SH-SY5Y (cell line): ENCODE results near the gene SFTPB.

Experiments
- GATA2 ChIP-seq: IDR thresholded peaks from 2 replicates; pipeline ENCODE4 v1.6.1; 2011; ENCODE audit warnings: mild to moderate bottlenecking, low read depth, low read length
- GATA3 ChIP-seq: IDR thresholded peaks from 2 replicates; pipeline ENCODE4 v1.6.1; 2011; ENCODE audit warnings: low read depth, mild to moderate bottlenecking, low read length, moderate library complexity

The SFTPB gene

DNA sequence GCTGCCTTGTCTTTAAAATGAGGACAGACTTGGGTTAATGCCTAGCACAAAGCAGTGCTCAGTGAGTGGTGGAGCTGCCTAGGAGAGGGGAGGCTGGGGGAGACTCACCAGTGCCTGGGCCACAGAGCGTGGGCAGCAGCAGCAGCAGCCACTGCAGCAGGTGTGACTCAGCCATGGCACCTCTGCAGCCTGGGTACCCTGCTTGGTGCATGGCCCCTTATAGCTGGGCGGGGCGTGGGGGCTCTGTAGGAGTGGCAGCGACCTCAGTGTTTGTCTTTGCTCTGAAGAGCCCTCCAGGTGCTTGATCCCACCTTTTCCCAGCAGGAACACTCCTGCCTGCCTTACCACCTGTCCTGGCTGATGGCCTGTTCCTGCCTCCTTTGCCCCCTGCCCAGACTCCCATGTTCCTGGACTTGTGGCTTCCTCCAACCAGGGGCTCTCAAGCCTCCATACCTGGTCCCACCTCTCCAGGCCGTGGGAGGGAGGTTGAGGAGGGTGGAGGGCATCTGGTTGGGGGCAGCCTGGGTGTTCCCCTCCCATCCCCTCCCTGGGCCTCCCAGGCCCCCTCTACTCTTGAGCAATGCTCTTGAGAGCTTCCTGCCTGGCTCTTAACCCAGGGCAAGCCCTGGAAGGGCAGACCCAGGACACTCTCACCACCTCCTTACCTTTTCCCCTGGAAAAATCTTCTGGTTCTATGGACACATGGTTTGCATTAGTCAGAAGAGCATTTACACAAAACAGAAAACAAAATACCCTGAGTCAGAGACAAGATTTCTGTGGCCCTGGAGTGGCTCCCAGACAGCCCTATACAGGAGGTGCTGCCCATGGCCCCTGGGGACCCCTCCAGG, at the start of gene SFTPB:
Gene SFTPB (minus strand): TSS at position 191 of the 848 bp plus-strand sequence. CDS start 16 bp downstream, at position 175.
- TF ChIP-seq GATA2 (no peak), GATA3 (no peak)

DNA sequence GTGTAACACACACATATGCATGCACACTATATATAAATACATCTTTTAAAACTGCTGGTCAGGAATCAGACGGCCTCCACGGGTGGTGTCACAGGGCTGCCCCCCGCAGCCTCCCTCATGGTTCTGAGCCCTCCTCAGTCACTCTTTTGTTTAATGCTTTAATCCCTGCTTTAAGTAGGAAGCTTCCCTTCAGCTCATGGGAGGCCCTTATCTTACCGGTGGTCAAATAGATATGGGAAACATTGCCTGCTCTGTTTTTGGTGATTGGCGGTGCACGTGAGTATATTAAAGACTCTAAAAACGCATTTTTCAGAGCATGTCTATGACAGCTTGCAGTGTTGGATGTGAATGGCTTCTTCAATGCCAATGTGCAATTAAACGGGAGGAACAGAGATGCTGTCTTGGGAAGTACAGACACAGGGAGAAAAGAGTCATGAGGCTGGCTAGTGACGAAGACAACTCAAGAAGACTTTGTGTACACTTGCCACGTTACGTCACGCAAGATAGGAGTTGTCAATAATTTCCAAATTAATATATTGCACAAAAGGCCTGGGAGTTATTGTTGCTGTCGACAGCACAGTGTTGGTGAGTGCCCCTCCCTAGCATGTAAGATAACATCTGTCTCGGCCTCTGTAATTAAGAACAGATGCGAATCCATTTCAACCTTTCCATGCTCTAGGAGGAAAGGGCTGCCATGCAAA, 49.5 kb upstream of the SFTPB start:
- TF ChIP-seq GATA3 (peak; percentile 87), GATA2 (peak; percentile 96)

DNA sequence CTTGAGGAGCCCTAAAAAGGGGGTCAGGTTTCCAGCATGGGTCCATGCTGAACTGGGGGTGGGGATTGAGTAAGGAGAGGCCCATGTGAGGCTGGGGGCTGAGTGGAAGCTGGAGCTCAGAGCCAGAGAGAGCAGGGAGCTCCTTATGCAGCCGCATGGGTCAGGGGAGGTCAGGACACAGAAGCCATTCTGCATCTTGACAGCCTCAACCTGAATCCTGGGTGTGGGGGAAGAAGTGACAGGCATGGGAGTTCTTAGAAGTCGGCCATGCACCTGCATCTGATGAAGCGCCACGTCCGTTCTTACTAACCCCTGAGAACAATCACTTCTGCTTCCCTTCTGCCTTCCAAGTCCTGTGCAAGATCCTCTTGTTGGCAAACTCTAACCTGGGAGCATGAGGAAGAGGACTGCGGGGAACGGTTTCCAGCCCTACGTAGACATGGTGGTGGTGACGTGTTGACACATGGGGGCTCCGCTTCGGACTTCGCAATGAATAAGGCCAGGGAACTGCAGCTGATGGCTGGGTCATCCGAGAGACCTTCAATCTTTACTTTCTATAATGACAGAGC, 48.4 kb upstream of the SFTPB start:
- TF ChIP-seq GATA2 (no peak), GATA3 (no peak)

DNA sequence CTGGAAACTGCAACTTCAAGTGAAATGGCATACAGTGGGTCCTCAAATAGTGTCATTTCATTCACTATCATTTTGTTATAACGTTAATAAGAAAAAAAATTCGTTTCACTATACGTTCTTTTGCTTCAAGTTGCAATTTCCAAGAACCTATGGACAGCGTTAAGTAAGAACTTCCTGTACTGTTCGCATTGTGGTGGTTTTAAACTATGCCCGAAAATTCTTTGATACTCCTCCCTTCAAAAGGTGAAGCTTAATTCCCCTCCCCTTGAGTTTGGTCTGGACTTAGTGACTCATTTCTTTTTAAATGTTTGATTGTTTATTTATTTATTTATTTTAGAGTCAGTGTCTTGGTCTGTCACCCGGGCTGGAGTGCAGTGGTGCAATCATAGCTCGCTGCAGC, 46.8 kb upstream of the SFTPB start:
- TF ChIP-seq GATA3 (no peak), GATA2 (no peak)

DNA sequence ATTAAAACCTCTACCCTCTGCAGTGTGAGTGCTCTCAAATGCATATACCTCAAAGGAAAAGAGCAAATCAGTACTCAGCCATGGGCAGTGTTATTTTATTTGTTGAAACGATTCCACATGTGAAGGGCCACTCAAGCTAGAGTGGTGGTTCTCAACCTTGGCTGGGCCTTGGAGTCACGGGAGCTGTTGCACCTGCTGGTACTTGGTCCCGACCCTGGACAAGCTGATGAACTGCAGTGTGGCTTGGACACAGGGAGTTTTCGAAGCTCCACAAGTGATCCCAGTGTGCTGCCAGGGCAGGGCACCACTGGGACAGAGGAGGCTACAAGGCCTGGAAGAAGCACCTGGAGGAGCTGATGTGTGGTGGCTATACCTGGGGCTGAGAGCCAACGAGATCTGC, 45.8 kb upstream of the SFTPB start:
- TF ChIP-seq GATA3 (no peak), GATA2 (no peak)

DNA sequence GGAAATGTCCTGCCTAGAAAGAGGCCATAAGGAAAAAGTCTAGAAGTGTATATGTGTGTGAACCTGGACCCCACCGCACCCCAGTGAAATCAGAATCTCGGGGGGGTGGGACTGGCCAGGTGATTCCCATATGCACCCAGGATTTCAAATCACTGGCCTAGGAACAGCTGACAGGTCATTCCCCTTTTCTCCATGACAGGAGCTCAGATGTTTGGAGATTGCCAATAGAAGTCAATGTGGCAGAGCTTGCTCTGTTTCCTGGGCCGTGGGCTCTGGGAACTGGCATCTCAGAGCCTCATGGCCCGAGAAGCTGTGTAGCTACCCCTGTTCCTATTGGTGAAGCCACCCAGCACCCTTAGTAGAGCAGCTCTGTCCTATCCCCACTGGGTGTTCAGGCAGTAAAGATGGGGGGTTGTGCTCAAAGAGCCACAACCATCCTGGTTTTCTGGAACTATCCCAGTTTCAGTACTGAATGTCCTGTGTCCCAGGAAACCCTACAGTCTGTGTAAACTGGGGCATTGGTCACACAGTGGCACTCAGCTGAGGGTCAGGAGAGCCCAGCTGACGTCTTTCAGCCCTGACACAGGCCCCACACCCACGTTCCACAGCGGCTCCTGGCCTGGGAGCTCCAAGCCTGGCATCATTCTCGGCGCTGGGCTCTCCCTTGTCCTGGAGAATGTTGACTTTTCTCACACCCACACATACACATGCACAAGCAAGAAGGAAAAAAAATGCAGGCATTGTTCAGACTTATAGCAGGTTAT, 45.0 kb upstream of the SFTPB start:
- no peak for TF ChIP-seq GATA3
- no peak for TF ChIP-seq GATA2

DNA sequence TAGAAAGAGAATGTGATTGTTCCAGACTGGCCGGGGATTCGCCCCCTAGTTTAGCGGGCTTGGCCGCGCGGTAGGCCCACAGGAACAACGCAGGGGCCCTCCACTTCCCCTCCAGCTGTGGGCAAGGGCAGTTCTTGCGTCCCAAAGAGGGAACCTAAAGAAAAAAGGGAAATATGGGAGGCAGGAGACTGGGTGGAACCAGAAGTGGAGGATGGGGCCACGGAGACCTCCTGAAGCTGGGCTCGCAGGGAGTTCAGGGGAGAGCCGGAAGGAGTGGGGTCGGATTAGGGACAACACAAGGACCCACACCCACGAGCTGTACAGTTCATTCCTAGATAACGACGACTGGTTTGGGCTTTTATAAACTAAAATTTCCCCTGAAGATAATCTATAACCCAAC, 44.3 kb upstream of the SFTPB start:
- TF ChIP-seq GATA2 = no peak
- TF ChIP-seq GATA3 = no peak

DNA sequence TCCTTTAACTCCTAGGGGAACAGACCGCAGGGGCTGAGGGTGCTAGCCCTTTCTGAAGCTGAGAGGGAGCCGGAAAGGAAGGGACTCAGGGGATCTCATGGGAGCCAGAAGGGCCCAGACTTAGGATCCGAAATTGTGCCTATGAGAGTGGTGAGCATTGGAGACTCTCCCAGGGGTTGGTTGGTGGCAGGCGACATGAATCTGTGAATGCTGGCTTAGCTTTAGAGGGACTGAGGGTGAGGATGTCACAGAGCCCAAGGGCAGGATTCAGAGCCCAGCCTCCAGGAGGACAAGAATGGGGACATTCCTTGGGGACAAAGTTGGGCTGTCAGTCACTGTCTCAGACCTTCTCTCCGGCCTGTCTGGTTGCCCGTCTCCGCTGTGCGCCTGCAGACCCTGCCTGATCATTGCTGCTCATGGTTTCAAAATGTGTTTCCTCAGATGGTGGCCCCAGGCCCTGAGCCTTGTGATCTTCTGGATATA, 43.6 kb upstream of the SFTPB start:
- TF ChIP-seq GATA2 (no peak), GATA3 (no peak)

DNA sequence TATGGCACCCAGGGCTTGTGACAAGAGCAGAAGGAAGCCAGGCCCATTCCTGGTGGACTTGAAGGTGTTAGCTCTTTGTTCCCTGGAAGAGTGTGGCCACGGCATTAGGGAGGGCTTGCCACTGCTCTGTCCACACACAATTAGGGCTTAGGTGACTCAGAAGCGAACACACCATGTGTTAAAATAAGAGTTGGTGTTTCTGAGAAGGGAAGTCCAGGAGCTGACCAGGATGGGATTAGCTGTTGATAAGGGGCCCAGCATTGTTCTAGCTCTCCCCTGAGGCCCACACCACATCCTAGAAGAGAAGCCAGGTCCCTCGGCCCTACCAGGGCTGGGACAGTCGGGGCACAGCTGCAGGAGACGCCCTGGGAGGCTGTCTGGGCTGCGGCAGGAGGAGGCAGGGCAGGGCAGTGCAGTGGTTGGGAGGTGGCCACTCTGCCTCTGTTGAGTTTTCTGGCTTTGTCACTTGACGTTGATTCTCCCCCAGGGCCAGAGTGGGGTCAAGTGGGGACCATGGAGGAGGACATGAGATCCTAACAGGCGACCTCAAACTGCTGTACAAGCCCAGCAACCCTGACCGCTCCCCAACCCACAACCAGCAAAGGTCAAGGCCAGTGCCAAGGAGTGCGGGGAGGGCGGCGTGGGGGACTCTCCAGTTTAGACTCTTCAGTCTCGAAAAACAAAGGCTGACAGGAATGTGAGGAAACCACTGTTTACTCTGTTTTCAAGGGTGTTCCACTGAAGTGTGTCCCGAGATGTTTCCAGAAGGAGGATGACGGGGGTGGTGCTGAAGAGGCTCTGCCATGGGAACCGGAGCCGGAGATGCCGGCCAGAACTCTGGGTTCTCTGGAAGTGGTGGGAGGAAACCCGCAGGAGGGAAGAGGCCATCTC, 42.9 kb upstream of the SFTPB start:
- TF ChIP-seq GATA3 (no peak), GATA2 (no peak)

DNA sequence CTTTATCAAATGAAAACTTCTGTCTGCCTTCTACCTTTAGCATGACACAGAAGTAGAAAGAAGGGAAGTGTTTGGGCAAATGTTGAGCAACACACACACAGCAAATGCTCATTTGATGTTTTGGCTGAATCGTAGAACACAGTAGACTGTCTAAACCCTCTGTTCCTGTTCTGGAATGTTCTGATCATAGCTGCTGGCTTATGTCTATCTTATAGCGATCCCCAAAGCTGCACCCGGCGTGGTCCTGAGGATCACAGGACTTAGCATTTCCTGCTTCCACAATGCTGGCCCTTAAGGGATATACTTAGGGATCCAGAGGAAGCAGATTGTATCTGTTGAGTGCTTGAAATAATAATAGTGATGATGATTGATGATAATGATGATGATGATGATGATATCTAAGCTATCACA, 41.4 kb upstream of the SFTPB start:
- TF ChIP-seq GATA2 = no peak
- no peak for TF ChIP-seq GATA3

DNA sequence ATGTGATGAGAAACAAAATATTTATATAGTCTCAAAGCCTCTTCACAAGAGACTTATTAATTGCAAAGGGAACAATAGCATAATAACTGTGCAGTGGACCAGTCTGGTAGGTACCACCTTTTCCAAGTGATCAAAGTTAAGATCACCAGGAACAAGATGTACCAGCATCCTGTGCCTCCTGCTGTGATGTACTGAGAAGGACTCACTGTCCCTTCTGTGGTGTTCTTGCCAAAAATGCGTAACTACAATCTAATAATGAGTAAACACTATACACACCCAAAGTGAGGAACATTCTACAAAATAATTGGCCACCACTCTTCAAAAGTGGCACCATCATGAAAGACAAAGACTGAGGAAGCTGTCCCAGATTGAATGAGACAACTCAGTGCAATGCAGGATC, 40.6 kb upstream of the SFTPB start:
- no peak for TF ChIP-seq GATA2
- TF ChIP-seq GATA3 = no peak

DNA sequence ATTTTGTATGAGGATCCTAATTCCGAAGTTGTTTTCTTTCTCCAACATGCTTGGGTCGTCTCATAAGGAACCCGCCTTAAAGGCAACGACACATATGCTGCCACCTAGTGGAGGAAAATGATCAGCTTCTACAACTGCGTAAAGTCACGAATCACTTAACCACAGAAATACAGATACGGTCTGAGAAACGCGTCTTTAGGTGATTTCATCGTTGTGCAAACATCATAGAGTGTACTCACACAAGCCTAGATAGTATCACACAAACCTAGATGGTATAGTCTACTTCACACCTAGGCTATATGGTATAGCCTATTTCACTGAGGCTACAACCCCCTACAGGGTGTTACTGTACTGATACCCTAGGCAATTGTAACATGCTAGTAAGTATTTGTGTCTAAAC, 39.3 kb upstream of the SFTPB start:
- TF ChIP-seq GATA3 = no peak
- no peak for TF ChIP-seq GATA2

DNA sequence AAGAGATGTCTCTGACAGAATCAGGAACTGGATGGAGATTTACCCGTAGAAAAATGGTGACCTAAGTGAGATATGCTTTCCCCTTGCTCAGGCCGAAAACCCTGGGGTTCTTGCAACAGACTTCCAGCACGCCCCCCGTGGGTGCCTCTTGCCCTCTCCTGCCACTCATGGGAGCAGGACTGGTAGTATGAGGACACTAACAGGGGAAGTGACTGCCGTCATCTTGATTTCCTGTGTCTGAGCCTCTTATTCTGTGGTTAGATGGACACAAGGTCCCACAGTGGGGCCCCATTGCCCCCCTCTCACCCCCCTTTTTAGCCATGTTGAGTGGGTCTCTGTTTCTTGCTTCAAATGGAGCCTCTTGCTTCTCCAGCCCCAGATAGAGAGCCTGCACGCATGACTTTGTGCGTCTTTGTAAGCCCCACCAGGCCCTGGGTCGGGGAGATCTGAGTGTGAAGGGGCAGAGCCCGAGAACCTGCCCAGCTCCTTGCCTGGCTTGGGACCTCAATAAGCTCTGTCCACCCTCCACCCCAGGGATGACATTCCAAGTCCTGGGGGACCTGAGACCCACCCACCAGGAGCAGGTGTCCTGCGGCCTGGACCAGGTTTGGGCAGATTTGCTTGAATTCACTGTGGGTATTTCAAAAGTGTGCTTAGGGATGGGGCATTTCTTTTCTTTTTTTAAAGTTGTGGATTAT, 38.7 kb upstream of the SFTPB start:
- TF ChIP-seq GATA3 (no peak), GATA2 (no peak)
